Measurements from ENCODE around the gene IL12RB1. TPM values are rescaled to one million over a fixed set of nuclear protein-coding genes. Genes with fewer than 3 reads are reported as not detected.

The IL12RB1 gene
- total and polyA plus RNA-seq, 10 of the 15 experiments (the other 5 are each of a cell fraction or from before 2014, with no cell fraction given), result 2.8 to 29.9 (median 17.6) TPM

DNA sequence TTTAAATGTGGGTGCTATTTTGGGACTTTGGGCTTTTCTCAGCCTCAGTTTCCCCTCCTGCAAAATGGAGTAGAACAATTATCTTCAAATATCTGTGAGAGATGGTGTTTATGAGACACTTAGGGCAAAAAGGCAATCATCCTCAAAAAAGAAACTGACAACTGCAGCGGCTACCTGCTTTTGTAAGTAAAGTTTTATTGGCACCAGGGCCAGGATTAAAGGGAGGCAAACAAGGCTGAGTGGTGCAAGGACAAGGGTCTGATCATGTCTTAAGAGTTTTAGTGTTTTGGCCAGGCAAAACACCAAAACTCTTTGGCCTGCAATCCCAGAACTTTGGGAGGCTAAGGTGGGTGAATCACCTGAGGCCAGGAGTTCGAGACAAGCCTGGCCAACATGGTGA lies 9.5 kb upstream of the IL12RB1 start:
- Histone ChIP-seq H3K36me3 (ENCODE audit: control insufficient read depth in 2 of 2, insufficient read depth in 2 of 2, low read length in 1 of 2) (peaks cover 0 to 3% of the 10 kb centered on the region in 2 experiments; a peak in 2 of 4 replicates), H3K27me3 (replicated peaks in 1 of 2; ENCODE audit: control insufficient read depth in 2 of 2, insufficient read depth in 2 of 2, low read length in 1 of 2) (no peaks in the 10 kb centered on the region), H4K20me1 (ENCODE audit: control insufficient read depth, insufficient read depth) (no peaks in the 10 kb centered on the region), H3K9me3 (replicated peaks; ENCODE audit: control insufficient read depth, insufficient read depth, low read length) (no peaks in the 10 kb centered on the region), H3K27ac (ENCODE audit: control insufficient read depth, insufficient read depth) (no peak overlapping the region), H3K4me2 (ENCODE audit: control insufficient read depth, insufficient read depth) (no peak overlapping the region), H3K4me3 (no peak overlapping the region), H3K4me1 (ENCODE audit: control insufficient read depth, insufficient read depth, low read length) (peaks cover 17% of the 10 kb centered on the region), H2AFZ (ENCODE audit: control insufficient read depth, low read depth, low read length) (no peak overlapping the region), H3K79me2 (ENCODE audit: control insufficient read depth, insufficient read depth, low read length) (peaks cover 28% of the 10 kb centered on the region), H3K9ac (ENCODE audit: control insufficient read depth, insufficient read depth, low read length) (no peak overlapping the region)
- FAIRE-seq, result no peak
- 100% methylated on average over 2 of the region's 2 CpGs for WGBS (ENCODE audit: insufficient coverage, insufficient replicate concordance, low lambda C conversion rate, missing lambda C conversion rate)
- no TSS peak for BruUV-seq (replicated peaks)
- POLR2A ChIA-PET, result no interaction called here
- SMC1A ChIA-PET (ENCODE audit: uncharacterized antibody, unreplicated experiment), result no interaction called here
- in situ Hi-C loops (cut with MboI), result no loop called here
- TF ChIP-seq, protein P1, sequence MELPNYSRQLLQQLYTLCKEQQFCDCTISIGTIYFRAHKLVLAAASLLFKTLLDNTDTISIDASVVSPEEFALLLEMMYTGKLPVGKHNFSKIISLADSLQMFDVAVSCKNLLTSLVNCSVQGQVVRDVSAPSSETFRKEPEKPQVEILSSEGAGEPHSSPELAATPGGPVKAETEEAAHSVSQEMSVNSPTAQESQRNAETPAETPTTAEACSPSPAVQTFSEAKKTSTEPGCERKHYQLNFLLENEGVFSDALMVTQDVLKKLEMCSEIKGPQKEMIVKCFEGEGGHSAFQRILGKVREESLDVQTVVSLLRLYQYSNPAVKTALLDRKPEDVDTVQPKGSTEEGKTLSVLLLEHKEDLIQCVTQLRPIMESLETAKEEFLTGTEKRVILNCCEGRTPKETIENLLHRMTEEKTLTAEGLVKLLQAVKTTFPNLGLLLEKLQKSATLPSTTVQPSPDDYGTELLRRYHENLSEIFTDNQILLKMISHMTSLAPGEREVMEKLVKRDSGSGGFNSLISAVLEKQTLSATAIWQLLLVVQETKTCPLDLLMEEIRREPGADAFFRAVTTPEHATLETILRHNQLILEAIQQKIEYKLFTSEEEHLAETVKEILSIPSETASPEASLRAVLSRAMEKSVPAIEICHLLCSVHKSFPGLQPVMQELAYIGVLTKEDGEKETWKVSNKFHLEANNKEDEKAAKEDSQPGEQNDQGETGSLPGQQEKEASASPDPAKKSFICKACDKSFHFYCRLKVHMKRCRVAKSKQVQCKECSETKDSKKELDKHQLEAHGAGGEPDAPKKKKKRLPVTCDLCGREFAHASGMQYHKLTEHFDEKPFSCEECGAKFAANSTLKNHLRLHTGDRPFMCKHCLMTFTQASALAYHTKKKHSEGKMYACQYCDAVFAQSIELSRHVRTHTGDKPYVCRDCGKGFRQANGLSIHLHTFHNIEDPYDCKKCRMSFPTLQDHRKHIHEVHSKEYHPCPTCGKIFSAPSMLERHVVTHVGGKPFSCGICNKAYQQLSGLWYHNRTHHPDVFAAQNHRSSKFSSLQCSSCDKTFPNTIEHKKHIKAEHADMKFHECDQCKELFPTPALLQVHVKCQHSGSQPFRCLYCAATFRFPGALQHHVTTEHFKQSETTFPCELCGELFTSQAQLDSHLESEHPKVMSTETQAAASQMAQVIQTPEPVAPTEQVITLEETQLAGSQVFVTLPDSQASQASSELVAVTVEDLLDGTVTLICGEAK (IDR thresholded peaks at IDR 0.05; ENCODE audit: borderline replicate concordance), result peak; percentile 81
- TF ChIP-seq, protein P2, sequence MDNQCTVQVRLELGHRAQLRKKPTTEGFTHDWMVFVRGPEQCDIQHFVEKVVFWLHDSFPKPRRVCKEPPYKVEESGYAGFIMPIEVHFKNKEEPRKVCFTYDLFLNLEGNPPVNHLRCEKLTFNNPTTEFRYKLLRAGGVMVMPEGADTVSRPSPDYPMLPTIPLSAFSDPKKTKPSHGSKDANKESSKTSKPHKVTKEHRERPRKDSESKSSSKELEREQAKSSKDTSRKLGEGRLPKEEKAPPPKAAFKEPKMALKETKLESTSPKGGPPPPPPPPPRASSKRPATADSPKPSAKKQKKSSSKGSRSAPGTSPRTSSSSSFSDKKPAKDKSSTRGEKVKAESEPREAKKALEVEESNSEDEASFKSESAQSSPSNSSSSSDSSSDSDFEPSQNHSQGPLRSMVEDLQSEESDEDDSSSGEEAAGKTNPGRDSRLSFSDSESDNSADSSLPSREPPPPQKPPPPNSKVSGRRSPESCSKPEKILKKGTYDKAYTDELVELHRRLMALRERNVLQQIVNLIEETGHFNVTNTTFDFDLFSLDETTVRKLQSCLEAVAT (IDR thresholded peaks at IDR 0.05), result no peak
- no peak for ATAC-seq
- intact Hi-C loops (cut with micrococcal nuclease; ENCODE audit: unreplicated experiment), result loop anchor here (5.0 kb wide), 2 partner anchors 34 to 76 kb away; partner anchors contain the start of gene IFI30
- DNase-seq (ENCODE audit: low read depth, low spot score), result no peak
- RAD21 ChIA-PET (ENCODE audit: unreplicated experiment), result no interaction called here
- CTCF ChIA-PET, result interaction anchor here (0.7 kb wide), 1 partner anchor 9 kb away, joined by 5 read pairs; the partner anchor contains the start of gene IL12RB1

All from GM12878 (cell line).